Vagina (tissue), 2 donors: Measurements from ENCODE around the gene MX2.

ENCODE experiments used
- CTCF ChIP-seq, 3 experiments: fragments of 450-650 bp in 2 of 3; fragments of 200-600 bp in 1 of 3; sonication (generic) in 1 of 3; IDR thresholded peaks; one replicate each; pipeline ENCODE4 v1.5.1; 2017 to 2019; ENCODE audit warnings: antibody characterized with exemption in 3 of 3, mild to moderate bottlenecking in 2 of 3, moderate library complexity in 2 of 3
- POLR2A ChIP-seq, 2 donors: fragments of 450-650 bp; IDR thresholded peaks; one replicate each; pipeline ENCODE4 v1.6.1; 2017; ENCODE audit warnings: antibody characterized with exemption in 2 of 2, mild to moderate bottlenecking in 2 of 2, moderate library complexity in 2 of 2
- POLR2AphosphoS5 ChIP-seq, 2 donors: sonication (generic); formaldehyde crosslinking; IDR thresholded peaks; one replicate each; pipeline ENCODE4 v1.9.0; 2017; ENCODE audit warnings: antibody characterized with exemption in 2 of 2, mild to moderate bottlenecking in 2 of 2, low read depth in 1 of 2; ENCODE audit not compliant: insufficient read depth in 1 of 2

GRCh38 chr21:41406340-41406739, 44.5 kb downstream of the MX2 start:
- TF ChIP-seq CTCF (IDR thresholded peaks at IDR 0.05) (no peak), POLR2A (IDR thresholded peaks at IDR 0.05) (no peak), POLR2AphosphoS5 (IDR thresholded peaks at IDR 0.05; ENCODE audit: insufficient read depth in 1 of 2, low read depth in 1 of 2) (no peak)
